ENCODE results near the gene KCNMB3.
"Not testable (repeated sequence)": the region's sequence is repeated elsewhere in the genome, so short reads cannot be mapped to it uniquely, and the experiment has no call there.

KCNMB3 gene, protein sequence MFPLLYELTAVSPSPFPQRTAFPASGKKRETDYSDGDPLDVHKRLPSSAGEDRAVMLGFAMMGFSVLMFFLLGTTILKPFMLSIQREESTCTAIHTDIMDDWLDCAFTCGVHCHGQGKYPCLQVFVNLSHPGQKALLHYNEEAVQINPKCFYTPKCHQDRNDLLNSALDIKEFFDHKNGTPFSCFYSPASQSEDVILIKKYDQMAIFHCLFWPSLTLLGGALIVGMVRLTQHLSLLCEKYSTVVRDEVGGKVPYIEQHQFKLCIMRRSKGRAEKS

DNA sequence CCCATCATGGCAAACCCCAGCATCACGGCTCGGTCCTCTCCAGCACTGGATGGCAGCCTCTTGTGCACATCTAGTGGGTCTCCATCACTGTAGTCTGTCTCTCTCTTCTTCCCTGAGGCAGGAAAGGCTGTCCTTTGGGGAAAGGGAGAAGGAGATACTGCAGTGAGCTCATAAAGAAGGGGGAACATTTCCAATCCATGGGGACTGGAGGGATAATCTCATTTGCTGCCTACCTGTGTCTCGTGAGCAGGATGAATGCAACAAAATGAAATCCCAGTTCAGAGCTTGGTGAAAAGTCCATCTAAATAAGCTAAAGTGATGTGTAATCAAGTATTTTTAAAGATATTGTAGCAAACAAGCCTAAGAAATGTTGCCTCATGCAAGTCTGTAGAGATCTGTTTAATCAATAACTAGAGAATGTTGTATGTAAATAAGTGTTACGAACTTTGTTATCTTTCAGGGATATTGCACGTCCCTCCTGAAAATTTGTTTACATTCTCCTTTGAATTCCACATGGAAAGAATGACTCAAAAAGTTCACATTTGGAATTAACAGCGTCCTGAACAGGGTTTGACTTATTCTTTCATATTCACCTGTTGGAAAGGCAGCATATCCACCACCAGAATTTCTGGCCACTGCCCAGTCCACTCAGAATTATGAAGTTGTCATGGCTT, at the start of gene KCNMB3:
Gene KCNMB3, minus strand, starts transcription at position 312 of the 674 bp plus-strand sequence. Its CDS starts 124 bp downstream, at position 188.
- no peak for DNase-seq

DNA sequence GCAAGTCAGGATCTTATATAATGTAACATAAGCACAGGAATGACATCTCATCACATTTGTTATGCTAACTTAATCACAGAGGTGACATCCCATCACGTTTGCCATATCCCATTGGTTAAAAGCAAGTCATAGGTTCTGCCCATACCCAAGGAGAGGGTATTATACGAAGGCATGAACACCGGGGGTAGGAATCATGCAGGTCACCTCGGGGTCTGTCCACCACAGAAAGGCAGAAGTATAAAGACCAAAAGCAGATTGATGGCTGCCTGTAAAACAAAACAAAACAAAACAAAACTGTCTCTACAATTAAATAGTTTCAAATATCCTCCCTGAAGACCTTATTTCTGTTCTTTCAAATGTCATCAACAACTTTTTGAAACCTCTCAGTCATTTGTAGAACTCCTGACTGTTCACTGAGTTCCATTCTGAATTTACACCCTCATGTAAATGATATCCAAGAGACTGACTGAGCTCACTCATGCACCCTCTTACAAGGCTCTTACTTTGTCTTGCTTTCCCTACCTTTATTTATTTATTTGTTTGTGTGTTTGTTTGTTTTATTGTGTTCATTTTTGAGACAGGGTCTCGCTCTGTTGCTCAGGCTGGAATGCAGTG, 49.2 kb upstream of the KCNMB3 start:
- DNase-seq: no peak

DNA sequence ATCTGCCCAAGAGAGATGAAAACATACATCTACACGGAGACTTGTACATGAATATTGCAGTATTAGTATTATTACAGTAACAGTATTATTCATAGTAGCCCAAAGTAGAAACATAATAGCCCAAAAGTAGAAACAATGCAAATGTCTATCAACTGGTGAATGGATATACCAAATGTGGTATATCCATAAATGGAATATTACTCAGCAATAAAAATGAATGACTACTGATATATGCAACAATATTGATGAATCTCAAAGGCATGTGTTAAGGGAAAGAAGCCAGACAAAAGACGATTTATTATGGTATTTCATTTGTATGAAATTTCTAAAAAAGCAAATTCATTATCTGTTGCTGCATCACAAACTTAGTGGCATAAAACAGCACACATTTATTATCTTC, 48.4 kb upstream of the KCNMB3 start:
- DNase-seq: no peak

DNA sequence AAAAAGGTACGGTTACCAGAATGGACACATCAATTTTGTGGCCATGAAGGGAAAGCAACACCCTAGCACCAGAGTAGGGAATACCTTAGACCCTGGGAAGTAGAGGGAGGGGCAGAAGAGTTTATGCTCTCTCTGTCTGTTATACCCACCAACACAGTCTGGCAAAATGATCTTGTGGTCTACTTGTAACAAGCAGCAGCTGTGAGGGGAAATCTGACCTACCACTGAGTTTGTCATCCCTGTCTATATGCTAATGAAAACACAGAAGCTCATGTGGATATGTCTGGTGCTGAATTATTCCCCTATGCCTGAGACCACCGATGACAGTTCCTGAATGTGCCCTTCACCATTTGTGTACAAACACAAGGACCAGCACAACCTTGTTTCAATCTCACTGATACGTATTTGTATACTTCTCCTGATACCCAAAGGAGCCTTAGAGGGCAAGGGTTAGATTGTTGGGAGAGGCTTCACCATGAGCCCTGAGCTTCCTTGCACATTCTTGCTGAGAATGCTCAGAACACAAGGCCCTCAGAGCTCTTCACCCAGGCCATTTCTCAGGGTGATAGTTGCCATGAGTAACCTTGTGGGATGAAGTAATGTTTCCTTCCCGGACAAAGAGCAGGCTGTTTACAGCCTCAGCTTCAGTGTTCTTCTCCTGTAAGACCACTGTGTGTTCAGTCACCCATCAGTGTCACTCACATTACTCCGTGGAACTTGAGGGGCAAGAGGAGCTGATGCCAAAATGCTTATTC, 47.2 kb upstream of the KCNMB3 start:
- DNase-seq: no peak

DNA sequence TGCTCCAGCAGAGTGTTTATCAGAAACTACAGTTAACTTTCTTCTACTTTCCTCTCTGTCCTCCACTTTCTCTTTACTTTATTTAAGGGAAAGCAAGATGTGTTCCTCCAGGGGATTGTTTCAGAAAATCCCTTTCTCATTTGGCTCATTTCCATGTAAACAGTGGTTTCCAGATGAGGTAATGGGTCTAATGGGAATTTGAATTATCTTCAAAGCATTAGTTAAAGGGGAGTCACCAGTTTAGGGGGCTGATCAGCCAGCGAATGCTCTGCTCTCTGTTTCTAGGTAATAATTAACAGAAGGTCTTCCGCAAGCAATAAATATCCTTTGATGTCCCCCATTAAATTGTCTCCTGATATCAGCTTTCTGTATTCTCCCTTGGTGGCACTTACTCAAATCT, 41.5 kb upstream of the KCNMB3 start:
- DNase-seq: no peak

DNA sequence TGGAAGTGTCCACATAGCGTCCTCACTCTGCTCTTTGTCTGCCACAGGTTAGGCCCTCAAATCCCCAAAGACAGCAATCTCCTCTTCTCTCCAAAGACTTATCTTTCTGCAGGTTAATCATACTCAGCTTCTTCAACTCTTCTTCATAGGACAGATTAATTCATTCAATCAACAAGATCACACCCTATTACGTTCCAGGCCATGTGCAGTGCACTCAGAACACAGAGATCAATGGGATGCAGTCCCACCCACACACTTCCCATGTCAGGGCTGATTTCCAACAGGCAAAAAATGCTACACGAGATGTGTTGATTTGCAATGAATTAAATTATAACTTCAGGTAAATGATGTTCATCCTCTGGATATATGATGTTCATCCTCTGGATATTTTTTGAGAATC, 38.4 kb upstream of the KCNMB3 start:
- DNase-seq: no peak

DNA sequence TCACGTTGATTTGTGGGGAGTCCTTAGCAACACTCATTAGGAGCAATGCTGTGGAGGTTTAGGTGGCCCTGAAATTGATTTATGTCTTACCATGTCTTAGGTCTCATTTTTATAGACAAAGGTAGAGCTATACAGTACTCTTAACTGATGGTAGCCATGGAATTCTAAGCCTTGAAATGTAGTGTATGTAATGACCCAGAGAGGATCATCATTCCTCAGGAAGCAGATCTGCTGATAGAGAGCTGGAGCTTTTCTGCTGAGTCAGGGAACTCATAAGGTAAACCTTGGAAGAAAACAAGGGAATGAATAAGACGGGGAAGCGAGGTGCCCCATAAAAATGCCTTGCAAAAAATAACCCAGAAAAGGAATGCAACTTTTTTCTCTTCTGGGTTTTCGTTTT, 37.9 kb upstream of the KCNMB3 start:
- DNase-seq: no peak

DNA sequence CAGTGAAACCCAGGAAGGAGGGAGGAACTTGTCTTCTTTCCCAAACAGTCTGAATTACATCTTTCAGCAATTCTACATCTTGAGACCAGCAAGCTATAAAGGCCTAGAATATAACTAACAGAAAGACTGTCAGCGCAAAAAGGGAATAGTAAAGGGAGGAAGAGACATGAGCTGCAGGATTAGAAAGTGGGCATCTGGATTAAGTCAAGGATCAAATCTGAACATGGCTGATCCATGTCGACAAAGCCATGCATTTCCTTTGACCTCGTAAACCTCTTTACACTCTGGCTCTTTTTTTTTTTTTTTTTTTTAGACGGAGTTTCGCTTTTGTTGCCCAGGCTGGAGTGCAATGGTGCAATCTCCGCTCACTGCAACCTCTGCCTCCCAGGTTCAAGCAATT, 35.4 kb upstream of the KCNMB3 start:
- no peak for DNase-seq

DNA sequence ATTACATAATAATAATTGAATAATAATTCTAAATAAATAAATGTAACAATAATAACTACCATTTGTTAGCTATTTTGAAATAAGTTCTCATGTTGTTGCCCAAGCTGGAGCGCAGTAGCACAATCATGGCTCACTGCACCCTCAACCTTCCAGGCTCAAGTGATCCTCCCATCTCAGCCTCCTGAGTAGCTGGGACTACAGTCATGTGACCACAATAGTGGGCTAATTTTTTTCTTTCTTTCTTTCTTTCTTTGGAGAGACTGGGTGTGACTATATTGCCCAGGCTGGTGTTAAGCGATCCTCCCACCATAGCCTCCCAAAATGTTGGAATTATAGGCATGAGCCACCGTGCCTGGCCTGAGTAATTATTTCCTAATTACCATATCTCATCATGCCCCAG, 30.9 kb upstream of the KCNMB3 start:
- DNase-seq: no peak

DNA sequence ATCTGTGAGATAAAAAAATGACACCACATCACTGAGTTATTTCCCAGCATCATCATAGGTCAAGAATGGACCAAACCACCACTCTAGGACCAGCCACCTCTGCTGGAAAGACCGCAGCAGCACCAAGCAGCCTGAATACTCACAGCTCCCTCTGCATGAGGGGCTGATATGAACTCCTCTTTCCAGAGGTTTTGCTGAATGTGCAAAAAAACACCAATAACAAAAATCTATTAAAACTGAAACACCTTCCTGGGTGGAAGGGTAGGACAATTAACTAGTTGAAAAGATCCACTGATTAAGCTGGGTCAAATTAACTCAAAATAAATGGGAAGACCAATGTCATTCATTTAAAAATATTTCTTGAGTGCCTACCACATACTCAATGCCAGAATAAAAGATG, 28.9 kb upstream of the KCNMB3 start:
- DNase-seq: no peak

DNA sequence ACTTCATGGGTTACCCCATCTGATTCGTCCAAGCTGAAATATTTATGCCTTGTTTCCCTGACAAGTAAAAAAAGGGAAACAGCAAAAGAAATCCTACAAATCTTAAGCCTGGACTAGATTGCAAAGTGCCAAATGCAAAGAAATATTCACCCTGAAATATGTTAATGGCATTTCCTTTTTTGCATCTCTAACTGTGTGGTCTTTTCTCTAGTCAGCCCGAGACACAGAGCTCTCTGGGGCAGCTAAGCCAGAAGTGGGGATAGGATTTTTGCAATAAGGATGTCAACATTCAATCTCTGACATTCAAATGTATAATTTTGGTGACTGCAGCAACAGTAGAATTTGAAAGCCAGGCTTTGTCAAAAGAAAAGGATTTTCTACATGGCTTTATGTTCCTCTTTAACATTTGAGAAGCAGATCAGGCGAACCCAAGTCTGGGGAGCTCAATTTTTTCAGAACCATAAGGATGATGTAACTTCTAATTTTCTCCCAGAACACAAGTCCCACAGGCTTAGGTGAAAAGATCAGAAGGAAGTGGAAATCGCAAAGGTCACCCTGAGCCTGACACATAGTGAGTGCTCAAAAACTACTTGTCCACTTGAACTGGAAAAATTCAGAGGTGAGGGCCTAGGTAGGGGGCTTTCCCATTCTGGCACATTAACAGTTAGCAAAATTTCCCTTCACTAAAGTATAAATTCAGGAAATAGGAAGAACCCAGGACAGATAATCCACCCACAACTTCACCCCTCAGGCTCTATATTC, 28.2 kb upstream of the KCNMB3 start:
- no peak for DNase-seq

DNA sequence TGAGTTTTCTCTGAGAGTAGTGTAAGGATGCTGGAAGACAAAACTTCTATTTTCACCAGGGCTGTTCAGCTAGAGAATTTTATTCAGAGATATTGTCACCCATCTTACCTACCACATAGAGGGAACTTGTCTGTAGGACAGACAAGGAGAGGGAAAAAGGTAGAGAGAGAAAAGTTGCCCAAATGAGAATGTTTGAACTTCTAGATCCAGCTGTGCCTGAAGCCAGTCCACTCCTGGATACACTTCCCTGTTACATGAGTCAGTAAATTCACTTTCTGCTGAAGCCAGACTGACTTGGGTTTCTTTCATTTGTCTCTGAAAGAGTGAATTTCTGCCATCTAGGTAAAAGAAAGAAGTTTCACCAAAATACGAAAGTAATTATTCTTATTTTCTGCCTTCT, 27.2 kb upstream of the KCNMB3 start:
- DNase-seq: no peak

DNA sequence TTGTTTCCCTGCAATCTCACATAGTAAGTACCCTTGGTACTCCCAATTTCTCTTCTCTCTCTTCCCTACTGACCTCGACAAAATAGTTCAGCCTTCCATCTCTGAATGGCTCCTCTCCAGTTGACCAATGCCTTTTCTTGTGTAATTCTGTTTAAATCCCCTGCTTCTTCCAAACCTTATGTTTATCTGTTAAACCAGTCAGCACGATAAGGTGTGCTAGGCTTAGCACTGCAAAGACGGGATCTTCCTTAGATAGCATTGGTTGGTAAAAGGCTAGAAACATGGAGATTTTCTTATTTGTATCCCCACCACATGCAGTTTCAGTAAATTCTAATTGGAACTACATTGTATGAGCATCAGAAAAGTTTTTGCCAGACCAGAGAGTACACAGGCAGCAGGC, 25.8 kb upstream of the KCNMB3 start:
- DNase-seq: no peak

DNA sequence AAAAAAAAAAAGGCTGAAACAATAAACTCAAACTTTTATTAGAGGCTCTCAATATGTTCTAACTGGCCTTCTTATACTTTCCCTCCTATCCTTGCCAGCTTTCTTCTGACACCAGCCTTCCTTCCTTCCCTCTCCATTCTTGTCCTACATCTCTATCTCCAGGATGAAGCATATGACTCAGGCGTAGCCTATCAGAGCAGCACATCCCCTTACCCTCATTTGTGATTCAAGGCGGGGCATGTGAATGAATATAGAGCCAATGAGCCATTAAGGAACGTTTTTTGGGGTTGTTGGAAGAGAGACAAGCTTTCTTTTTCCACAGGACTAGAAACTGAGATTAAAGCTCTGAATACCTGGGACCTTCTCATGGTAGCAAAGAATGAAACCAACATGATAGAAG, 25.1 kb upstream of the KCNMB3 start:
- no peak for DNase-seq

DNA sequence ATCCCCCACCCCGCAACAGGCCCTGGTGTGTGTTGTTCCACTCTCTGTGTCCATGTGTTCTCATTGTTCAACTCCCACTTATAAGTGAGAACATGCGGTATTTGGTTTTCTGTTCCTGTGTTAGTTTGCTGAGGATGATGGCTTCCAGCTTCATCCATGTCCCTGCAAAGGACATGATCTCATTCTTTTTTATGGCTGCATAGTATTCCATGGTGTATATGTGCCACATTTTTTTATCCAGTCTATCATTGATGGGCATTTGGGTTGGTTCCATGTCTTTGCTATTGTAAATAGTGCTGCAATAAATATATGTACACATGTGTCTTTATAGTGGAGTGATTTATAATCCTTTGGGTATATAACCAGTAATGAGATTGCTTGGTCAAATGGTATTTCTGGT, 23.5 kb upstream of the KCNMB3 start:
- DNase-seq: not testable (repeated sequence)

DNA sequence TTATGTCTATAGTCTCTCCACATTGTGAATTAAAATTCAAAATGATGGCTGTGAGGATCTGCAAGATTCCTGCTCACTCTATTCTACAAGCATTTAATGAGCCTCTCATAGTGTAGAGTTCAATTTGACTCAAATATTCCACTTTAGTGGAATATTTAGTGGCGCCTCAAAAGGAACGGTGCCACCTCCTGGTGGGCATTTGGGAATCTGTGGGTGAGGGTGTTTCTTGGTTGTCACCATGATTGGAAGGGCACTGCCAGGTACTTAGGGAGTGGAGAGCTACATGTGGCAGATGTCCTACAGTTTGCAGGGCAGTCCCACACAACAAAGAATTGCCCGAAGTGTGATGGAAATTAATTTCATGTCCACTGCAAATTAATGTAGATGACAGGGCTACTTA, 21.5 kb upstream of the KCNMB3 start:
- no peak for DNase-seq

DNA sequence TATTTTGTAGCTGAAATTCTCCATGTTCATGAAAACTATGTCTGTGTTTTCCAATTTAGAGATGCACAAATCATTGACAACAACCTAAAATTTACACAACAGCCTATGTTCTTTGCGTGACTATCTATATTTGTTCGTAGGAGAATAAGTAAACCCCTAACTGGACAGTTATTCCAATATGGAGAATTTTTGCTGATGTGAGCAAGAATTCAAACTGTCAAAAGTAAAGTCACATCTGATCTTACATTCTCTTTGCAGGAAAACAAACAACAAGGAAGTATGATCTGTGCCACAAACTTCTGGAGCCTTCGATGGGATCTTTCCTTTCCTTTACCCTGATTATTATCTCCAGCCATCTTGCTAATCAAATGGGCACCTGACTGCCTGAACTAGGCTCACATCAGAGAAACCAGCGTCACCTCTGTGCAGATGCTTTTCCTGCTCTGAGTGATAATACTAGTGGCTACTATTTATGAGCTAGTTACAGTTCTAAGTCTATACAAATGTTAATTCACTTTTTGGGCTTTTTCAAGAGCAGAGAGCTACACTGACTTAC, 18.3 kb upstream of the KCNMB3 start:
- no peak for DNase-seq

DNA sequence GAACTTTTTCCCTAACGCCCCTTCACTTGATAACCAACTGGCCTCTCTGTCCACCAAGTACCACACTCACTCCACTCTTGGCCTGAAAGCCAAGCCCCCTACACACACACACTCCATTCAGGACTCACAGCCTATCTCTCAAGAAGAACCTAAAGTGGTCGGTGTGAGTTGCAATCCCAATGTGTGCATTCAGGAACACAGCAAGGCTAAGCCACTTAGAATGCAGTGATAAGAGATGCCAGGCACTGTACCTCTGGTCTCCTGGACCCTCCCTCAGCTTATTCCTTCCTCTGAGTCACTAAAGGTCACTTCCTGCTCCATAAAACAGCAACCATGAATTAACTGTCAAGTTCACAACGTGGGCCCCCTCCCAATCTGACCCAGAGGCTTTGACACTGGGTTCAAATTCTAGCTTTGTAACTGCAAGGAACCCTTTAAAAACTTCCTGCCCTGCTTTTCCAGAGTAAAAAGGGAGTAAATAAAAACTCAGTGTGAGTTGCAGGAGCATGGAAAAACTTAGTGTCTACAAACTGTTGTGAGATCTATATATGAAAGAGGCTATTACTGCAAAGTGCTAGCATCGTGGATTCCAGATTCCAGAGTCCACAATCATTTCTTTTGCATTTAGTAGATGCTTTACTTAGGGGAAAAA, 17.6 kb upstream of the KCNMB3 start:
- DNase-seq: no peak

DNA sequence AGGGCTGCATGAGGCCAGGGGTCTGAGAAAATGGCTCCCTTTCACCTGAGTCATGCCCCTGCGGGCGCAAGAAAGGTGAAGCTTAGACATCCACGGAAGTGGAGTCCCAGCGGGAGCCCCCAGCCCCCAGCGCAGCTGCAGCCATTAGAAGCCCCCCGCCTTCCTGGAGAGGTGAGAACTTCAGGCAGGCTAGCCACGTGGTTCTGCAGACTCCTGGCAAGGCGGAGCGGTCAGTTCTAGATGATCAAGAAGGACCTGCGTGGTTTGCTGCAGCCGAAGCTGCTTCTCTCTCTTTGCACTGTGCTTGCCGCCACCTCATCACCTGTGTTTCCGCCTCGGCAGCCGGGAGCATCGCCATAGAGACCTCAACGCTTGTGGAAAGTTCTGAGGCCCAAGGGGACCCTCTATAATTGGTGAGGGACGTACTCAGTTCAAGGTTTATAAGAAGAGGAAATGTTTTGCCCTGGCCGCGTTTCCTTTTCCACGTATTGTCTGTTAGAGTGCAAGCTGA, 15.8 kb upstream of the KCNMB3 start:
- no peak for DNase-seq

DNA sequence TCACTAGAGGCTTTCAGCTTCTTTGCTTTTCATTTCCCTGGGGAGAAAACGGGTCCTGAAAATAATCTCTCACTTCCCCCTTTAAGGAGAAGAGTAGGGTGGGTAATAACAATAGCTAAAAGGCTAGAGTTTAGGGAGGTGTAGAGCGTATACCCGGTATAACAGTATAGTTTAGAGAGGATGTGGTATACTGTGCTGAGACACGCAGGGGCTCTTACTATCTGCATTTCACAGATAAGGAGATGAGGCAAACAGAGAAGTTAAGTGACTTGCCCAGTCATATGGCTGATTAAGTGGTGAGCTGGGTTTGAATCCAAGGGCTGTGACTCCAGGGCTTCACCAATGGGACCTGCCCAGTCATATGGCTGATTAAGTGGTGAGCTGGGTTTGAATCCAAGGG, 15.0 kb upstream of the KCNMB3 start:
- DNase-seq: no peak

DNA sequence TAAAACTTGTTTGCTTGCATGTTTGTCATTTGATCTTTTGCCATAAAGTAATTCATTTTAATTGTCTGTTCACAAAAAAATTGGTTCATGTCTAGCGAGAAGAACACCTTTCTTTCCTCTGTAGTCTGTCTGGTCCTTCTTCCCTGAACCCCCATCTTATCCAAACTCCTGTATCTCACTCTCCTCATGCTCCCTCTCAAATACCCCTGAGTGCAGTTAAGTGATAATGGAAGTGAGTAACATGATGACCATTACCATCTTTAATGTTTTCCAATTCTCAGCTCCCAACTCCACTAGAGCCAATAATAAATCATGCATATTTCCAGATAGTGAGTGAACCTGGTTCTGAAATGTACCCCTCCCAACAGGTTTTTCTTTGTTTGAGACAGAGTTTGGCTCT, 14.2 kb upstream of the KCNMB3 start:
- DNase-seq: no peak

DNA sequence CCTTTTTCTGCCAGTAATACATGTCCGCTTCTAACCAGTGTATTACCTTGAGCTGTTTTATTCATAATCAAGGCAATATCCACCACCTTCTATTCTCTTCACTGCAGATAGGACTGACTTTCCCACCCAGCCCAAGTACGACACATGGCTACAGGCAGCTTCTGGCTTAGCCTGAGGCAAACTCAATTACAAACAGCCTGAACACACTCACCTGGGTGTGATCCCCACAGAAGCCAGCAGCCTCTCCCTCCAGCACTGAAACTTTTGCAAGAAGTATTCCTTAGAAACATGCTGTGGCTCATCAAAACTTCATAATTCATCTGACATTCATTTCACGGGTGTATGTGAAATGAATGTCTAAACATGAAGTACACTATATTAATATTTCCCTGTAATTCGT, 13.5 kb upstream of the KCNMB3 start:
- DNase-seq: no peak

Data from NCI-H1105 (cell line).